ENCODE results near the gene PTPRE.

GRCh38 chr10:127996586-127996985 is 89.7 kb downstream of the PTPRE start:
- TF ChIP-seq EZH2 (IDR thresholded peaks at IDR 0.05) (no peak), POLR2AphosphoS5 (IDR thresholded peaks at IDR 0.05; ENCODE audit: borderline replicate concordance, low read depth, low read length) (no peak), FOXP2 (optimal IDR thresholded peaks at IDR 0.05; ENCODE audit: control extremely low read depth, extremely low read length, insufficient read depth) (no peak)
